Tibial artery (tissue), 4 donors: ENCODE data around the gene ZC3H12D.

Experiments
- DNase-seq, 2 donors: peaks; one replicate each; pipeline ENCODE4 v3.0.0-alpha.2; 2019
- H3K27ac ChIP-seq, 2 donors: fragments of 200-600 bp; sonication (generic) in 1 of 2; 1 replicate in 1 of 2; 2 replicates in 1 of 2; pipeline ENCODE4 v1.5.1; 2018 to 2019; ENCODE audit warnings: mild to moderate bottlenecking in 1 of 2
- H3K27me3 ChIP-seq, 2 donors: fragments of 200-600 bp; sonication (generic) in 1 of 2; one replicate each; pipeline versions ENCODE4 v1.5.1 to v1.6.0; 2016 to 2019
- H3K36me3 ChIP-seq, 3 donors: fragments of 200-600 bp; sonication (generic) in 2 of 3; one replicate each; pipeline ENCODE4 v1.5.1; 2016 to 2019; ENCODE audit warnings: mild to moderate bottlenecking in 2 of 3
- H3K4me1 ChIP-seq, 4 donors: fragments of 200-600 bp; sonication (generic) in 2 of 4; 1 replicate in 3 of 4; 2 replicates in 1 of 4; pipeline ENCODE4 v1.5.1; 2016 to 2019
- H3K4me3 ChIP-seq, 2 donors: fragments of 200-600 bp; sonication (generic) in 1 of 2; 1 replicate in 1 of 2; 2 replicates in 1 of 2; pipeline ENCODE4 v1.5.1; 2018 to 2019; ENCODE audit warnings: mild to moderate bottlenecking in 2 of 2
- H3K9me3 ChIP-seq, 3 donors: fragments of 200-600 bp; sonication (generic) in 1 of 3; one replicate each; pipeline ENCODE4 v1.5.1; 2016 to 2019
- intact Hi-C: fragments of 100-400 bp; cut with DNase I; formaldehyde crosslinking; loops from one replicate; pipeline ENCODE4 v1.15.0; 2023; ENCODE audit warnings: low total_unique reads
- TF ChIP-seq, protein P1 (sequence below), 2 experiments: fragments of 200-600 bp in 1 of 2; fragments of 450-650 bp in 1 of 2; IDR thresholded peaks; one replicate each; pipeline ENCODE4 v1.5.1; 2017 to 2019; ENCODE audit warnings: antibody characterized with exemption in 2 of 2, mild to moderate bottlenecking in 1 of 2, moderate library complexity in 1 of 2

Gene ZC3H12D

DNA sequence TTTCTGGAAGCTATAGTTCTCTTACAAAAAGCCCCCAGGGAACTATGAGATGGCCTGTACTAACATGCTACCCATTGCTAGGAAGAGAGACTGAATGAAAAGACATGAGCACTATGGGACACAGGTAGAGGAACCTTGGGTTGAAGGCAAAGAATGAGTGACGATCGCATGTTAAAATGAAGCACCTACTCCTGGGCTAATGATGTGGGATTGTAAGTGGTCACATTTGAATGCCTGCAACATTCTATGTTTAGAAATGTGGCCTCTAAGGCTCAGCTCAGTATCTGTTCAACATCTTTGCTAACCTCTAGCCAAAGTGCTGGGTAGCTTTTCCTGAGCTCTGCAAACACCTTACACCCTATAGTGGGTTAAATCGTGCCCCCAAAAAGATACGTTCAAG lies 5.2 kb upstream of the ZC3H12D start:
- Histone ChIP-seq H3K9me3 (no peaks in the 10 kb centered on the region), H3K27ac (no peak overlapping the region), H3K36me3 (no peaks in the 10 kb centered on the region), H3K4me1 (no peaks in the 10 kb centered on the region), H3K27me3 (no peaks in the 10 kb centered on the region), H3K4me3 (no peak overlapping the region)
- TF ChIP-seq, protein P1, sequence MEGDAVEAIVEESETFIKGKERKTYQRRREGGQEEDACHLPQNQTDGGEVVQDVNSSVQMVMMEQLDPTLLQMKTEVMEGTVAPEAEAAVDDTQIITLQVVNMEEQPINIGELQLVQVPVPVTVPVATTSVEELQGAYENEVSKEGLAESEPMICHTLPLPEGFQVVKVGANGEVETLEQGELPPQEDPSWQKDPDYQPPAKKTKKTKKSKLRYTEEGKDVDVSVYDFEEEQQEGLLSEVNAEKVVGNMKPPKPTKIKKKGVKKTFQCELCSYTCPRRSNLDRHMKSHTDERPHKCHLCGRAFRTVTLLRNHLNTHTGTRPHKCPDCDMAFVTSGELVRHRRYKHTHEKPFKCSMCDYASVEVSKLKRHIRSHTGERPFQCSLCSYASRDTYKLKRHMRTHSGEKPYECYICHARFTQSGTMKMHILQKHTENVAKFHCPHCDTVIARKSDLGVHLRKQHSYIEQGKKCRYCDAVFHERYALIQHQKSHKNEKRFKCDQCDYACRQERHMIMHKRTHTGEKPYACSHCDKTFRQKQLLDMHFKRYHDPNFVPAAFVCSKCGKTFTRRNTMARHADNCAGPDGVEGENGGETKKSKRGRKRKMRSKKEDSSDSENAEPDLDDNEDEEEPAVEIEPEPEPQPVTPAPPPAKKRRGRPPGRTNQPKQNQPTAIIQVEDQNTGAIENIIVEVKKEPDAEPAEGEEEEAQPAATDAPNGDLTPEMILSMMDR (IDR thresholded peaks at IDR 0.05): no peak
- no peak for DNase-seq
- intact Hi-C loops: no loop called here

DNA sequence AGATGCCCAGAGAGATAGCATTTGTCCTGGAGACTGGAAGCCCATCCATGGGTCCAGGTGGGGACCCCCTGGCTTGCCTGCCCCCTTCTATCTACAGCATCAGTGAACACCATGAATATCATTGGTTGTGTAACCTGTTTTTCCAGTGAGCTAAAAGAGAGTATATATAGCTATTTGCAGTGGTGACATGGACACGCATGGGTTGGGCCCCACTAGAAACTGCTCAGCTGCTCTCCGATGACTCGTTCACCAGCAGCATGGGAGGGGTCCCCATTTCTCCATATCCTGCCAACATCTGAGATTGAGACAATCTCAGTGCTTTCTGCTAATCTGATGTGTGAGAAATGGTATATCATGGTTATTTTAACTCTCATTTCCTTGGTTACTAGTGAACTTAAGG lies 4.0 kb upstream of the ZC3H12D start:
- Histone ChIP-seq H3K4me3 (no peak overlapping the region), H3K36me3 (no peaks in the 10 kb centered on the region), H3K27me3 (no peaks in the 10 kb centered on the region), H3K27ac (no peak overlapping the region), H3K4me1 (no peaks in the 10 kb centered on the region), H3K9me3 (no peaks in the 10 kb centered on the region)
- DNase-seq: no peak
- intact Hi-C loops: no loop called here
- TF ChIP-seq, protein P1 (IDR thresholded peaks at IDR 0.05): no peak

DNA sequence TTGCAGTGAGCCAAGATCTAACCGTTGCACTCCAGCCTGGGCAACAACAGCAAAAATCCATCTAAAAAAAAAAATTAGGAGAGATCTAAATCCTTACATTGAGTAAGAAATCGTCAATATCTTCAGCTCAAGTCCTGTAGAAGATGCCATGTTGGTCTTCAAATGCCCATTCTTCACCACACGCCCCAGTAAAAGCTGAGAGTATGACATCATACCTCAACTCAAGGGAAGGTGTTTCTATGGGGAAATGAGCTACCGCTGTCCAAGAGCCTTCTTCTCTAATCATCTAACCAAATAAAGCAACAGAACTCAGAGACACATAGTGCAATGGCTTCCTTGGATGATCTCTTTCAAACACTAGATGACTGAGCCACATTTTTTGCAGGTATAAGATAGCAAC lies 2.5 kb upstream of the ZC3H12D start:
- TF ChIP-seq, protein P1 (IDR thresholded peaks at IDR 0.05): no peak
- H3K4me1 ChIP-seq: peaks cover 0 to 6% (median 2%) of the 10 kb centered on the region in 4 donors
- no peak for DNase-seq
- intact Hi-C loops: no loop called here
- H3K9me3 ChIP-seq: no peaks in the 10 kb centered on the region
- H3K4me3 ChIP-seq: no peak overlapping the region
- H3K36me3 ChIP-seq: no peaks in the 10 kb centered on the region
- H3K27me3 ChIP-seq: no peaks in the 10 kb centered on the region
- H3K27ac ChIP-seq: no peak overlapping the region

DNA sequence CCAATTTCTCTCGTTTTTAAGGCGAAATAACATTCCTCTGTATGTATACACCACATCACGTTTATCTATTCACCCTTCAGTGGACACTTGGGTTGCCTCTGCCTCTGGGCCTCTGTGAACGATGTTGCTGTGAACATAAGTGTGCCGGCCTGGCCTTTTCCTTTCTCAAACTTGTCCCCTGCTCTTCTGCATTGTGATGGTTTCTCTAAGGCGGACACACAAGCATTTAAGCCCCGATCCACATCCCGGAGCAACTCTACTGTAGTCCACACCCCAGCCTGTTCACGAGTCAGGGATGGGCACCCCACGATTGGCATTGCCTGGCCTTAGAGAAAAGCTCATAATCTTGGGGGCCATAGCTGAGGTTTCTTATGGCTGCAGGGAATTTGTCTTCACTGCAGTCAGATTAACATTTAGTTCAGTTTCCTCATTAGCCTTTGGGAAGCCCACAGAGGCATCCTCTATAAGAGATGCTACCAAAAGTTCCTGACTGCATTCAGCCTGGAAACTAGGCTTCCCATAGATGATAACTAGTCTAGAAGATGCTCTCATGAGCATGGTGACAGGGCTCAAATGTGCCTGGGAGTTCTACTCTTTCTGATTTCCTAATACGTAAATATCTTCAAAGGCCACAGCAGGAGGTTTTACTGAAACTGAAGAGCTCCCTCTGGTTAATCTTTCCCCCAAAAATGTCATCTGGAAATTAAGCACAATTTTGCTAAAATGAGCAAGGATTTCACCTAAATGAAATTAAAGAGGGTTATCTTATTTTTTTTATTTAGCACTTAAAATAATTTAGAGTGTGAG lies 762 bp downstream of the ZC3H12D start:
- DNase-seq: no peak
- no peak overlapping the region for H3K4me3 ChIP-seq
- no peaks in the 10 kb centered on the region for H3K36me3 ChIP-seq
- H3K27me3 ChIP-seq: no peaks in the 10 kb centered on the region
- intact Hi-C loops: no loop called here
- TF ChIP-seq, protein P1 (IDR thresholded peaks at IDR 0.05): no peak
- no peaks in the 10 kb centered on the region for H3K9me3 ChIP-seq
- no peak overlapping the region for H3K27ac ChIP-seq
- H3K4me1 ChIP-seq: peaks cover 0 to 17% (median 6%) of the 10 kb centered on the region in 4 donors

DNA sequence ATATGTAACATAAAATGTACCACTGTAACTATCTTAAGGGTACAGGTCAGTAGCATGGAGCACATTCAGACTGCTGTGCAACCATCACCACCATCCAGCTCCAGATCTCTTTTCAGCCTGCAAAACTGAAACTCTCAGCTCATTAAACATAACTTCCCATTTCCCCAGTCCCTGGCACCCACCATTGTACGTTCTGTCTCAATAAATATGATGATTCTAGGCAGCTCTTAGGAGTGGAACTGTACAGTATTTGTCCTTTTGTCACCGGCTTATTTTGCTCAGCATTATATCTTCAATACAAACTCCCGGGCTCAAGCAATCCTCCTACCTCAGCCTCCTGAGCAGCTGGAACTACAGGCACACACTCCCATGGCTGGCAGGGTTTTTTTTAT lies 1.5 kb downstream of the ZC3H12D start:
- H3K27ac ChIP-seq: no peak overlapping the region
- TF ChIP-seq, protein P1 (IDR thresholded peaks at IDR 0.05): no peak

More for the DNA sequence above, 1.5 kb downstream of the ZC3H12D start:
- Histone ChIP-seq H3K4me3 (no peak overlapping the region), H3K36me3 (no peaks in the 10 kb centered on the region), H3K9me3 (no peaks in the 10 kb centered on the region), H3K27me3 (peaks cover 0 to 5% of the 10 kb centered on the region in 2 donors), H3K4me1 (peaks cover 0 to 17% (median 6%) of the 10 kb centered on the region in 4 donors)
- no peak for DNase-seq
- intact Hi-C loops: no loop called here
